A549 (cell line): ENCODE measurements around the gene ZNF804A.

ENCODE experiments used
- CTCF ChIP-seq: fragments of >200 bp; sonication (Bioruptor Twin); formaldehyde crosslinking; IDR thresholded peaks from 3 replicates; pipeline ENCODE4 v1.5.1; 2016
- JUNB ChIP-seq: fragments of >200 bp; sonication (Bioruptor Twin); formaldehyde crosslinking; IDR thresholded peaks from 2 replicates; pipeline ENCODE4 v1.6.1; 2016

GRCh38 chr2:184780944-184781343 lies 182.6 kb downstream of the ZNF804A start:
- TF ChIP-seq JUNB: no peak
- TF ChIP-seq CTCF: no peak
